HUDEP-2 (cell line): ENCODE measurements around the gene SH3PXD2A.

Source experiments
- DNase-seq, 76 experiments: peaks; one replicate each; lab custom pipeline; 2025; ENCODE audit not compliant: unreplicated experiment in 76 of 76; lab: John Stamatoyannopoulos, UW

SH3PXD2A gene

GRCh38 chr10:103599211-103599610 lies 256.2 kb downstream of the SH3PXD2A start:
- peak in 1 of 76 experiments; percentile 15 for DNase-seq

GRCh38 chr10:103598654-103599115 lies 256.7 kb downstream of the SH3PXD2A start:
- peak in 42 of 76 experiments; percentile 7 to 77 (median 35) for DNase-seq

GRCh38 chr10:103597003-103597402 lies 258.4 kb downstream of the SH3PXD2A start:
- DNase-seq: no peak

GRCh38 chr10:103595933-103596726 lies 259.2 kb downstream of the SH3PXD2A start:
- no peak for DNase-seq

DNA sequence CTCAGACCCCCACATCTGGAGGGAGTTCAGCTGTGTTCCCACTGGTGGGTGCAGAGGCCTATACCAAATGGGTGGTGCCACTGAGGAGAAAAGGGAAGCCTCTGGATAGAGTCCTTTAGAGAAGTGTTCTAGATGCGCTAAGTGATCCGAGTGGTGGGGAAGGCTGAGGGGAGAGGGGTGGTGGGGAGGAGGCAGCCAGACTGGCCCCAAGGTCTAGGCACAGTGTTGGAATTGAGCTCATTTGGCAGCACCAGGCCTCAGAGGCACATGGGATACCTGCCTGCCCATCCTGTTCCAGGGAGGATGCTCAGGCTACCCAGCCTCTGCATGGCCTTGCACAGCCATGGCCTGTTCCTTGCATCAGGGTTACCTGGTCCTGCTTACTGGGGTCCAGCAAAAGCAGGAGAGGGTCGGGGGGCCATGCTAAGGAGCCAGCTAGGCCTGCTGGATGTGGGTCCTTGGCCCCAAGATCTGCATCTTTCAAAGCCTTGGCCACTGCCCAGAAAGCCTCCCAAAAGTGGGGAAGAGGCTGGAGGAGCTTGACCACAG lies 262.3 kb downstream of the SH3PXD2A start:
- no peak for DNase-seq

DNA sequence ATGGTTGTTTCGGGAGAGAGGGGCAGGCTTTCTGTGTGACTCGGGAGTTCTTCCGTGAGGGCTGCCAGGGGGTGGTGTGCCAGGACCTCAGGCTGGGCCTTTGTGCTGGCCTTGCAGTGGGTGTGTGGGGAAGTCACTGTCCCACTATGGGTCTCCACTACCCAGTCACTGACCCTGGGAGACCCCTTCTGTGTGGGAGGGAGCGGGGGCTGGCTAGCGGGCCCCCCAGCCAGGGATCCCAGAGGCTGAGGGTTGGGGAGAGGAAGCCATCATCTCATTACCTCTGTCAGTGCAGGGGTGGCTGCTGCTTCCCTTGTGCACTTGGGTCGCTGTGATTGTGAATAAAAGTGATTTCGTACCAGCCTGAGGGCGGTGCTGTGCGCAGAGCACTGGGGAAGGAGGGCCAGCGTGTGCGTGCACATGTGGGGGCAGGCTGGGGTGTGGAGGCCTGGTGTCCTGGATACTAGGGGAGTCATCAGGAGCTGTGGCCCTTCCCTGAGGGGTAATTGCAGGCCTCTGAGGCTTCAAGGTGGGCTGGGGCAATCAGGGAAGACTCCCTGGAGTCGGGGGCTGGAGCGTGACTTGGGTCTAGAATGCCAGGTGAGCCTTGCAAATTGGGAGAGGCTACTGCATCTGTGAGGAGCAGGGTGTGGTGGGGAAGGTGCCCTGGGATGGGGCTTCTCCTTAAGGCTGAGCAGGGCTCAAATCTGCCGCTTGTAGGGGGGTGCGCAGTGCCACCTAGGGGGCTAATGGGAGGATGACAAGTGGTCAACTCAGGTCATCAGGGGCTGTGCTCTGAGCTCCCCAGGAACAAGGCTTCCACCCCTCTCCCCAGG lies 263.0 kb downstream of the SH3PXD2A start:
- peak in 20 of 76 experiments; percentile 4 to 36 (median 20) for DNase-seq

DNA sequence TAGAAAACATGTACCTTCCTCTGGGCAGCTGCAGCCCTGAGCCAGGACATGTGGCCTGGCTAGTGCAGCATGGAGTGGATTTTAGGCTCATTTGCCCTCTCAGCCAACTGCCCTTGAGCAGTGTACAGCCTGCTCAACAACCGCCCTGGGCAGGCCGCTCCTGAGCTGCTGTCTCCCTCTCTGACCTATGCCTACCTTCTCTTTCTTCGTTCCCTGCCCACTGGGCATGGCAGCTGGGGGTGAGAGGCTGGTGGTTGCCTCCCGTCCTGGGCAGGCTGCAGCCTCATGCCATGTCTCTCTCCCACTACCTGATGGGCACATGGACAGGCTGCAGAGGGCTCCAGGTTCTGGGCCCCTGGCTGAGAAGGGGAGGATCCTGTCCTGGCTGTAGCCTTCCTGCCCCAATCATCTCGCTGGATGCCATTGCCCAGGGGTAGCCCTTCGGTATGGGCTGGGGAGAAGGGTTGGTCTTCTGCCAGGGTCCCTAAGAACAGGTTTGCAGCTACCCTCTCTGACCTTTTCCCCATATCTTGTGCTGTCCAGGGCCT lies 264.6 kb downstream of the SH3PXD2A start:
- DNase-seq: no peak

DNA sequence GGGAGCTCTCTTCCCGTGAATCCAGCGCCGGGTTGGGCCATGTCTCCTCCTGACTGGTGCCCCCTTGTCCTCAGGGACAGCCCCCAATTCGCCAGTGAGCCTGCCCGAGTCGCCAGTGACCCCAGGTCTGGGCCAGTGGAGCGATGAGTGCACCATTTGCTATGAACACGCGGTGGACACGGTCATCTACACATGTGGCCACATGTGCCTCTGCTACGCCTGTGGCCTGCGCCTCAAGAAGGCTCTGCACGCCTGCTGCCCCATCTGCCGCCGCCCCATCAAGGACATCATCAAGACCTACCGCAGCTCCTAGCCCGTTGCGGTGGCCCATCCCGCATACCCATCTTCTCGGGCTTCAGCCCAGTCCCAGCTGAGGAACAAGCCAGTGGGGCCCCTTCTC lies 265.3 kb downstream of the SH3PXD2A start:
- no peak for DNase-seq

DNA sequence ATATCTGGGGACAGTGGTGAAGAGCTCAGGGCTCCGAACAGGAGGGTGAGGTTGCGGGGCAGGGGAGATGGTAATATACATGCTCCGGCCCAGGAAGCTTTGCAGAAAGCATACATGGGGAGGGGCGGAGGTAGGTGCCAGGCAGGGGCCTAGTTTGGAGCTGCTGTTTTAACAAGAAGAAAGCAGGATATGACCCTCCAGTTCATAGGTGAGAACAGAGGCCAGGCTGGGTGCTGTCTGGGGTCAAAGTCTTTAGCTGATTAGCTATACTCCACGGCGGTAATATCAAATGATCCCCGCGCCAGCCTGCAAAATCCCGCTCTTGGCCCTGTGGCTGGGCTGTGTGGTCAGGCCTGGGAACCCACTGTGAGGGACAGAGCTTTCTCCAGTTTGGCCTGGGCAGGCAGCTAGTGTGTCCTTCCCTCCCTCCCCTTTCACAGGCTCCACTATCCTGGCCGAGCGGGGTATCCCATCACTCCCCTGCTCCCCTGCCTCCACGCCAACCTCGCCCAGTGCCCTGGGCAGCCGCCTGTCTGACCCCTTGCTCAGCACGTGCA lies 266.2 kb downstream of the SH3PXD2A start:
- DNase-seq: no peak

DNA sequence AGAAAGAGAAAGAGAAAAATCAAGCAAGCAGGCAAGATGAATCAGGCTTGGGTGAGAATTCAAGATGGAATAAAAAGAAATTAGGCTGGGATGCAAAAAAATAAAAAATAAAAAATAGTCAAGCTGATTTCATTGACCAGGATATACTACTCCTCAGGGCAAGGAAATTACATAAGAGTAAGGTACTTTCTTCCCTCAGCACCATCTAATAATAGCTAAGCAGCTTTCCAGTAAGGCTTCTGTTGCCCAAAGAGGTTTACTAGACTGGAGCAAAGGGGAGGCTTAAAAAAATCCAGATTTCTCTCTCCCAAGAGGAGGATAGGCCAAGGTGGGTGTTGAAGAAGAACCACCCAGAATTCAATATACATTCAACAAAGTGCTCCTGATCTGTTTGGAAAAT lies 268.3 kb downstream of the SH3PXD2A start:
- DNase-seq: no peak

- DNase-seq: peak in 2 of 76 experiments; percentile 40 to 49
These were observed 270.4 kb downstream of the SH3PXD2A start for GRCh38 chr10:103585011-103585405.

- DNase-seq: peak in 72 of 76 experiments; percentile 12 to 85 (median 71)
These were observed 271.0 kb downstream of the SH3PXD2A start for GRCh38 chr10:103584216-103585010.

- DNase-seq: peak in 8 of 76 experiments; percentile 2 to 25 (median 12)
These were observed 271.5 kb downstream of the SH3PXD2A start for GRCh38 chr10:103583871-103584215.

GRCh38 chr10:103582331-103583123 lies 272.8 kb downstream of the SH3PXD2A start:
- DNase-seq: no peak

GRCh38 chr10:103581499-103581898 lies 273.9 kb downstream of the SH3PXD2A start:
- DNase-seq: no peak

GRCh38 chr10:103580430-103580829 lies 274.9 kb downstream of the SH3PXD2A start:
- no peak for DNase-seq

DNA sequence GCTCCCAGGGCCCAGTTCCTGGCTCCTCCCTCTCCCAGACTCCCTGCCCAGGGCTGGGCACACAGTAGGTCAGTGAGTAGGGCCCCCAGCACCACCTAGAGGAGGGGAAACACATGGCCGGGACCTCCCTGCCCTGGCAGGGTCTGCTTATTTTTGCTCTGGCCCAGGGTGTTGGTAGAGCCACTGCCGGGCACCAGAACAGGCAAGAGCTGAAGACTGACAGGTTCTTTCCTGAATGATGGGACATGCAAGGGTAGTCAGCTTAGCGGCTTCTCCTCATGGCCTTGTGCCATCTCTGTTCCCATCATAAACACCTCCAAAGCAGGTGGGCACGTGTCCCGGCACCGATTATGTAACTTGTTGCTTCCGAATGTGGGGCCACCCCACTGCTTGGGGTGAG lies 275.4 kb downstream of the SH3PXD2A start:
- no peak for DNase-seq

- DNase-seq: no peak
These were observed 276.5 kb downstream of the SH3PXD2A start for GRCh38 chr10:103578782-103579382.

- DNase-seq: no peak
These were observed 278.5 kb downstream of the SH3PXD2A start for GRCh38 chr10:103576862-103577261.
